H1 (cell line): ENCODE results near the gene TNFRSF8. TPM values are rescaled to one million over a fixed set of nuclear protein-coding genes. Genes with fewer than 3 reads are reported as not detected.

ENCODE experiments used
- CTCF ChIA-PET: fragments of 300-600 bp; sonication (Branson Sonifier 250); formaldehyde crosslinking; loops from one replicate; lab custom pipeline; 2021; ENCODE audit not compliant: partially characterized antibody; lab: Charles Lee
- POLR2A ChIA-PET: fragments of 300-600 bp; sonication (Branson Sonifier 250); formaldehyde crosslinking; loops from one replicate; lab custom pipeline; 2021; ENCODE audit warnings: inconsistent platforms; ENCODE audit not compliant: partially characterized antibody; lab: Charles Lee
- DNase-seq, 2 experiments: peaks; one replicate each; pipeline versions ENCODE4 v3.0.0 to v3.0.0-alpha.2; 2010 to 2022; ENCODE audit warnings: low spot score in 2 of 2, low read depth in 1 of 2, mixed read lengths in 1 of 2
- FAIRE-seq: peaks from 2 replicates; lab custom pipeline; 2011; peaks lifted over from hg19 to GRCh38; lab: Jason Lieb, UNC
- H2AFZ ChIP-seq: 2 replicates; pipeline ENCODE4 v1.8.1; 2012; ENCODE audit warnings: low read length, inconsistent platforms
- H2AK5ac ChIP-seq: 2 replicates; pipeline ENCODE4 v1.6.1; 2013; ENCODE audit warnings: low read depth, low read length
- H2BK120ac ChIP-seq: replicated peaks from 2 replicates; pipeline ENCODE3; 2013; ENCODE audit warnings: low read depth, low read length, inconsistent platforms
- H2BK12ac ChIP-seq: 2 replicates; pipeline ENCODE4 v1.6.1; 2013; ENCODE audit warnings: low read depth, low read length
- H2BK15ac ChIP-seq: 2 replicates; pipeline ENCODE4 v1.6.1; 2013; ENCODE audit warnings: low read length
- H2BK20ac ChIP-seq: 2 replicates; pipeline ENCODE4 v1.6.1; 2013; ENCODE audit warnings: low read length
- H2BK5ac ChIP-seq: 2 replicates; pipeline ENCODE4 v1.6.1; 2013; ENCODE audit warnings: low read depth, low read length
- H3K14ac ChIP-seq: 2 replicates; pipeline ENCODE4 v1.6.1; 2013; ENCODE audit warnings: inconsistent platforms; ENCODE audit not compliant: insufficient read length
- H3K18ac ChIP-seq: 2 replicates; pipeline ENCODE4 v1.6.1; 2013; ENCODE audit warnings: low read length; ENCODE audit errors: extremely low read depth
- H3K23ac ChIP-seq: 2 replicates; pipeline ENCODE4 v1.6.1; 2013; ENCODE audit warnings: inconsistent platforms; ENCODE audit not compliant: insufficient read length
- H3K23me2 ChIP-seq: 2 replicates; pipeline ENCODE4 v1.6.1; 2013; ENCODE audit warnings: low read depth, low read length
- H3K27ac ChIP-seq: 2 replicates; pipeline ENCODE4 v1.6.1; 2011; ENCODE audit warnings: low read depth, low read length, inconsistent platforms
- H3K27me3 ChIP-seq, 4 experiments: replicated peaks in 1 of 4; 1 replicate in 1 of 4; 2 replicates in 3 of 4; pipeline versions ENCODE4 v1.6.1 to v1.8.1; 2011 to 2013; ENCODE audit warnings: low read length in 3 of 4, mild to moderate bottlenecking in 3 of 4, inconsistent platforms in 2 of 4, mixed read lengths in 2 of 4, moderate library complexity in 1 of 4; ENCODE audit not compliant: control insufficient read depth in 3 of 4, insufficient read depth in 3 of 4; ENCODE audit errors: extremely low read depth in 1 of 4
- H3K36me3 ChIP-seq, 4 experiments: 2 replicates each; pipeline versions ENCODE4 v1.6.1 to v1.8.1; 2011 to 2013; ENCODE audit warnings: mild to moderate bottlenecking in 4 of 4, low read length in 3 of 4, moderate library complexity in 2 of 4, control low read depth in 1 of 4, inconsistent platforms in 1 of 4; ENCODE audit not compliant: insufficient read depth in 4 of 4, control insufficient read depth in 2 of 4
- H3K4ac ChIP-seq: replicated peaks from 2 replicates; pipeline ENCODE3; 2013; ENCODE audit warnings: low read length, low read depth, mixed read lengths, inconsistent platforms; ENCODE audit not compliant: insufficient read length
- H3K4me1 ChIP-seq, 4 experiments: replicated peaks in 1 of 4; 1 replicate in 1 of 4; 2 replicates in 3 of 4; pipeline versions ENCODE4 v1.6.1 to v1.8.1; 2011 to 2013; ENCODE audit warnings: low read length in 3 of 4, inconsistent platforms in 2 of 4, mixed read lengths in 1 of 4; ENCODE audit not compliant: insufficient read depth in 4 of 4, control insufficient read depth in 3 of 4
- H3K4me2 ChIP-seq, 2 experiments: 2 replicates each; pipeline versions ENCODE4 v1.6.1 to v1.8.1; 2011 to 2013; ENCODE audit warnings: low read depth in 2 of 2, low read length in 2 of 2, control low read depth in 1 of 2, inconsistent platforms in 1 of 2, mild to moderate bottlenecking in 1 of 2; ENCODE audit not compliant: insufficient read depth in 1 of 2
- H3K4me3 ChIP-seq, 4 experiments: fragments of 200-600, 300-600 bp in 1 of 4; sonication (generic), shearing (Covaris generic), sonication (Bioruptor Twin) in 1 of 4; 2 replicates each; pipeline versions ENCODE4 v1.5.1 to v1.8.1; 2011 to 2016; ENCODE audit warnings: low read length in 4 of 4, low read depth in 3 of 4, control low read depth in 2 of 4, inconsistent platforms in 2 of 4, mild to moderate bottlenecking in 2 of 4, mixed read lengths in 1 of 4, moderate library complexity in 1 of 4; ENCODE audit not compliant: insufficient read depth in 2 of 4; ENCODE audit errors: extremely low read depth in 1 of 4
- H3K56ac ChIP-seq: replicated peaks from 2 replicates; pipeline ENCODE3; 2013; ENCODE audit warnings: low read depth, mild to moderate bottlenecking, mixed read lengths, low read length, inconsistent platforms; ENCODE audit not compliant: insufficient read length
- H3K79me1 ChIP-seq: 2 replicates; pipeline ENCODE4 v1.6.1; 2013; ENCODE audit warnings: low read depth, low read length, control low read depth
- H3K79me2 ChIP-seq, 2 experiments: 2 replicates each; pipeline versions ENCODE4 v1.6.1 to v1.8.1; 2012 to 2013; ENCODE audit warnings: low read length in 2 of 2, mild to moderate bottlenecking in 2 of 2, inconsistent platforms in 1 of 2; ENCODE audit not compliant: insufficient read depth in 2 of 2, control insufficient read depth in 1 of 2
- H3K9ac ChIP-seq, 4 experiments: replicated peaks in 1 of 4; 1 replicate in 1 of 4; 2 replicates in 3 of 4; pipeline versions ENCODE4 v1.6.1 to v1.8.1; 2011 to 2013; ENCODE audit warnings: low read depth in 3 of 4, low read length in 3 of 4, control low read depth in 2 of 4, mild to moderate bottlenecking in 2 of 4, moderate library complexity in 2 of 4, inconsistent platforms in 1 of 4; ENCODE audit errors: extremely low read depth in 1 of 4
- H3K9me3 ChIP-seq, 2 experiments: 2 replicates each; pipeline versions ENCODE4 v1.6.1 to v1.8.1; 2012 to 2013; ENCODE audit warnings: mild to moderate bottlenecking in 2 of 2, moderate library complexity in 2 of 2, control low read depth in 1 of 2, inconsistent platforms in 1 of 2, low read depth in 1 of 2, low read length in 1 of 2, mixed read lengths in 1 of 2; ENCODE audit not compliant: insufficient read depth in 2 of 2
- H4K20me1 ChIP-seq, 2 experiments: replicated peaks in 1 of 2; 2 replicates each; pipeline versions ENCODE3 to v1.8.1; 2011 to 2013; ENCODE audit warnings: inconsistent platforms in 2 of 2, low read length in 2 of 2, mild to moderate bottlenecking in 1 of 2; ENCODE audit not compliant: insufficient read depth in 2 of 2, control insufficient read depth in 1 of 2
- H4K5ac ChIP-seq: 2 replicates; pipeline ENCODE4 v1.6.1; 2013; ENCODE audit warnings: low read length, low read depth, mixed read lengths, inconsistent platforms; ENCODE audit not compliant: insufficient read length
- H4K8ac ChIP-seq: 2 replicates; pipeline ENCODE4 v1.8.0; 2013; ENCODE audit warnings: mild to moderate bottlenecking, moderate library complexity, low read length, inconsistent platforms; ENCODE audit not compliant: insufficient read depth; ENCODE audit errors: extremely low read depth
- H4K91ac ChIP-seq: replicated peaks from 2 replicates; pipeline ENCODE3; 2013; ENCODE audit warnings: low read length, mixed read lengths, inconsistent platforms; ENCODE audit not compliant: insufficient read length
- E2F6 ChIP-seq: IDR thresholded peaks from 2 replicates; pipeline ENCODE4 v1.6.1; 2012; ENCODE audit warnings: inconsistent platforms
- WGBS, 2 experiments: shearing (Covaris generic) in 1 of 2; methylation state at CpG; one replicate each; pipeline versions ENCODE4 v1.1.6 to v1.1.7; 2013 to 2015; ENCODE audit warnings: low lambda C conversion rate in 2 of 2, mixed read lengths in 2 of 2, inconsistent platforms in 1 of 2, low coverage in 1 of 2, missing lambda C conversion rate in 1 of 2; ENCODE audit not compliant: insufficient replicate concordance in 2 of 2, insufficient coverage in 1 of 2, insufficient read length in 1 of 2; ENCODE audit errors: extremely low coverage in 1 of 2, missing lambda C conversion rate in 1 of 2; 5-methylcytosine and 5-hydroxymethylcytosine counted together
- polyA plus RNA-seq, 7 experiments: library from polyadenylated mRNA; depleted of rRNA in 3 of 7; stranded (reverse) in 5 of 7; unstranded in 2 of 7; fragments of >200 nt in 5 of 7; fragments of 200-250 nt in 2 of 7; gene quantifications; 1 replicate in 5 of 7; 2 replicates in 1 of 7; 4 replicates in 1 of 7; pipeline versions ENCODE4 v1.2.1 to v1.2.3, GENCODE V29; 2011 to 2013; ENCODE audit warnings: missing spikeins in 2 of 7, mixed read lengths in 2 of 7
- total RNA-seq: library from RNA; stranded (reverse); fragmentation: NEBNext Ultra II Directional; extraction: Animal tissue kit (Norgen Biotek cat#: 25700); gene quantifications from 2 replicates; pipeline ENCODE4 v1.2.1, GENCODE V29; 2021

Gene TNFRSF8
- total and polyA plus RNA-seq, 2 of the 8 experiments (the other 6 are each of a cell fraction or from before 2014, with no cell fraction given), result 23.2 to 32.7 TPM

GRCh38 chr1:12165342-12165741 lies 102.2 kb downstream of the TNFRSF8 start:
- Histone ChIP-seq H4K8ac (no peak overlapping the region), H3K4ac (no peak overlapping the region), H3K14ac (no peak overlapping the region), H2AFZ (no peak overlapping the region), H3K27me3 (peaks cover 3 to 41% (median 29%) of the 10 kb centered on the region in 4 experiments), H3K4me3 (no peak overlapping the region), H3K79me2 (no peaks in the 10 kb centered on the region), H3K23me2 (no peaks in the 10 kb centered on the region; the same call in 1 of the 2 replicates), H3K36me3 (no peaks in the 10 kb centered on the region), H3K18ac (no peak overlapping the region), H4K91ac (no peak overlapping the region), H2BK12ac (no peak overlapping the region), H2AK5ac (no peak overlapping the region), H3K27ac (no peak overlapping the region), H3K23ac (no peak overlapping the region), H2BK5ac (no peak overlapping the region), H3K4me2 (no peak overlapping the region), H3K9me3 (no peaks in the 10 kb centered on the region), H2BK15ac (no peak overlapping the region), H4K20me1 (peaks cover 0 to 2% of the 10 kb centered on the region in 2 experiments), H3K9ac (no peak overlapping the region), H3K4me1 (peaks cover 0 to 10% (median 5%) of the 10 kb centered on the region in 4 experiments; a peak in 5 of 7 replicates), H3K79me1 (no peaks in the 10 kb centered on the region), H4K5ac (no peak overlapping the region), H2BK120ac (no peak overlapping the region), H3K56ac (no peak overlapping the region), H2BK20ac (no peak overlapping the region)
- no peak for FAIRE-seq
- WGBS, 2 experiments, result 86% methylated on average over 3 of the region's 4 CpGs; no CpG with 5 or more reads in 1 of the 2 experiments
- CTCF ChIA-PET, result interaction anchor here (0.7 to 3.5 kb wide), 9 partner anchors 11 to 112 kb away, joined by 3 to 23 read pairs (median 4); no protein-coding TSS in a partner anchor
- DNase-seq, result no peak
- POLR2A ChIA-PET, result interaction anchor here (1.5 kb wide), 1 partner anchor 15 kb away, joined by 4 read pairs; no protein-coding TSS in a partner anchor
- no peak for TF ChIP-seq E2F6
